ENCODE results near the gene PRRC2C.

The PRRC2C gene

GRCh38 chr1:171495444-171495843 is 10.1 kb downstream of the PRRC2C start:
- Histone ChIP-seq H3K4me3 (ENCODE audit: low read length in 2 of 2) (no peak overlapping the region), H3K36me3 (ENCODE audit: control insufficient read depth in 2 of 2, insufficient read depth in 2 of 2, low read length in 2 of 2) (peaks cover 2 to 5% of the 10 kb centered on the region in 2 donors), H3K9ac (ENCODE audit: low read depth in 1 of 2, low read length in 2 of 2) (no peak overlapping the region), H3K9me3 (ENCODE audit: control insufficient read depth in 2 of 2, low read length in 2 of 2) (no peaks in the 10 kb centered on the region), H3K4me1 (ENCODE audit: control insufficient read depth in 2 of 2, insufficient read depth in 2 of 2, low read length in 2 of 2) (peaks cover 0 to 3% of the 10 kb centered on the region in 2 donors), H3K27me3 (ENCODE audit: control insufficient read depth in 2 of 2, insufficient read depth in 2 of 2, low read length in 2 of 2) (no peaks in the 10 kb centered on the region), H3K27ac (ENCODE audit: low read depth in 2 of 2, low read length in 2 of 2) (no peak overlapping the region)

- Histone ChIP-seq H3K9me3 (ENCODE audit: control insufficient read depth in 2 of 2, low read length in 2 of 2) (no peaks in the 10 kb centered on the region), H3K9ac (ENCODE audit: low read depth in 1 of 2, low read length in 2 of 2) (no peak overlapping the region), H3K27ac (ENCODE audit: low read depth in 2 of 2, low read length in 2 of 2) (no peak overlapping the region), H3K4me3 (ENCODE audit: low read length in 2 of 2) (no peak overlapping the region), H3K36me3 (ENCODE audit: control insufficient read depth in 2 of 2, insufficient read depth in 2 of 2, low read length in 2 of 2) (peaks cover 0 to 2% of the 10 kb centered on the region in 2 donors), H3K4me1 (ENCODE audit: control insufficient read depth in 2 of 2, insufficient read depth in 2 of 2, low read length in 2 of 2) (no peaks in the 10 kb centered on the region), H3K27me3 (ENCODE audit: control insufficient read depth in 2 of 2, insufficient read depth in 2 of 2, low read length in 2 of 2) (no peaks in the 10 kb centered on the region)
Observed at GRCh38 chr1:171500304-171500703, 15.0 kb downstream of the PRRC2C start.

GRCh38 chr1:171500803-171501202 is 15.5 kb downstream of the PRRC2C start:
- no peaks in the 10 kb centered on the region for H3K9me3 ChIP-seq (ENCODE audit: control insufficient read depth in 2 of 2, low read length in 2 of 2)
- H3K4me1 ChIP-seq (ENCODE audit: control insufficient read depth in 2 of 2, insufficient read depth in 2 of 2, low read length in 2 of 2), result no peaks in the 10 kb centered on the region
- peaks cover 0 to 2% of the 10 kb centered on the region in 2 donors for H3K36me3 ChIP-seq (ENCODE audit: control insufficient read depth in 2 of 2, insufficient read depth in 2 of 2, low read length in 2 of 2)
- no peak overlapping the region for H3K4me3 ChIP-seq (ENCODE audit: low read length in 2 of 2)
- no peak overlapping the region for H3K27ac ChIP-seq (ENCODE audit: low read depth in 2 of 2, low read length in 2 of 2)
- H3K9ac ChIP-seq (ENCODE audit: low read depth in 1 of 2, low read length in 2 of 2), result no peak overlapping the region
- H3K27me3 ChIP-seq (ENCODE audit: control insufficient read depth in 2 of 2, insufficient read depth in 2 of 2, low read length in 2 of 2), result no peaks in the 10 kb centered on the region

GRCh38 chr1:171501305-171502024 is 16.1 kb downstream of the PRRC2C start:
- Histone ChIP-seq H3K4me3 (ENCODE audit: low read length in 2 of 2) (no peak overlapping the region), H3K36me3 (ENCODE audit: control insufficient read depth in 2 of 2, insufficient read depth in 2 of 2, low read length in 2 of 2) (peaks cover 0 to 2% of the 10 kb centered on the region in 2 donors), H3K27ac (ENCODE audit: low read depth in 2 of 2, low read length in 2 of 2) (no peak overlapping the region), H3K4me1 (ENCODE audit: control insufficient read depth in 2 of 2, insufficient read depth in 2 of 2, low read length in 2 of 2) (no peaks in the 10 kb centered on the region), H3K27me3 (ENCODE audit: control insufficient read depth in 2 of 2, insufficient read depth in 2 of 2, low read length in 2 of 2) (no peaks in the 10 kb centered on the region), H3K9ac (ENCODE audit: low read depth in 1 of 2, low read length in 2 of 2) (no peak overlapping the region), H3K9me3 (ENCODE audit: control insufficient read depth in 2 of 2, low read length in 2 of 2) (no peaks in the 10 kb centered on the region)

- Histone ChIP-seq H3K36me3 (ENCODE audit: control insufficient read depth in 2 of 2, insufficient read depth in 2 of 2, low read length in 2 of 2) (no peaks in the 10 kb centered on the region), H3K27me3 (ENCODE audit: control insufficient read depth in 2 of 2, insufficient read depth in 2 of 2, low read length in 2 of 2) (no peaks in the 10 kb centered on the region), H3K9me3 (ENCODE audit: control insufficient read depth in 2 of 2, low read length in 2 of 2) (no peaks in the 10 kb centered on the region), H3K4me1 (ENCODE audit: control insufficient read depth in 2 of 2, insufficient read depth in 2 of 2, low read length in 2 of 2) (no peaks in the 10 kb centered on the region), H3K4me3 (ENCODE audit: low read length in 2 of 2) (no peak overlapping the region), H3K27ac (ENCODE audit: low read depth in 2 of 2, low read length in 2 of 2) (no peak overlapping the region), H3K9ac (ENCODE audit: low read depth in 1 of 2, low read length in 2 of 2) (no peak overlapping the region)
Observed at GRCh38 chr1:171506525-171507304, 21.4 kb downstream of the PRRC2C start.

- Histone ChIP-seq H3K4me1 (ENCODE audit: control insufficient read depth in 2 of 2, insufficient read depth in 2 of 2, low read length in 2 of 2) (no peaks in the 10 kb centered on the region), H3K4me3 (ENCODE audit: low read length in 2 of 2) (no peak overlapping the region), H3K9ac (ENCODE audit: low read depth in 1 of 2, low read length in 2 of 2) (no peak overlapping the region), H3K9me3 (ENCODE audit: control insufficient read depth in 2 of 2, low read length in 2 of 2) (no peaks in the 10 kb centered on the region), H3K27me3 (ENCODE audit: control insufficient read depth in 2 of 2, insufficient read depth in 2 of 2, low read length in 2 of 2) (no peaks in the 10 kb centered on the region), H3K27ac (ENCODE audit: low read depth in 2 of 2, low read length in 2 of 2) (no peak overlapping the region), H3K36me3 (ENCODE audit: control insufficient read depth in 2 of 2, insufficient read depth in 2 of 2, low read length in 2 of 2) (peaks cover 0 to 1% of the 10 kb centered on the region in 2 donors)
Observed at GRCh38 chr1:171507435-171507834, 22.1 kb downstream of the PRRC2C start.

GRCh38 chr1:171509191-171509590 is 23.9 kb downstream of the PRRC2C start:
- Histone ChIP-seq H3K4me3 (ENCODE audit: low read length in 2 of 2) (no peak overlapping the region), H3K4me1 (ENCODE audit: control insufficient read depth in 2 of 2, insufficient read depth in 2 of 2, low read length in 2 of 2) (no peaks in the 10 kb centered on the region), H3K36me3 (ENCODE audit: control insufficient read depth in 2 of 2, insufficient read depth in 2 of 2, low read length in 2 of 2) (peaks cover 5 to 17% of the 10 kb centered on the region in 2 donors), H3K9ac (ENCODE audit: low read depth in 1 of 2, low read length in 2 of 2) (no peak overlapping the region), H3K27ac (ENCODE audit: low read depth in 2 of 2, low read length in 2 of 2) (no peak overlapping the region), H3K9me3 (ENCODE audit: control insufficient read depth in 2 of 2, low read length in 2 of 2) (no peaks in the 10 kb centered on the region), H3K27me3 (ENCODE audit: control insufficient read depth in 2 of 2, insufficient read depth in 2 of 2, low read length in 2 of 2) (no peaks in the 10 kb centered on the region)

GRCh38 chr1:171513743-171514142 is 28.4 kb downstream of the PRRC2C start:
- Histone ChIP-seq H3K4me1 (ENCODE audit: control insufficient read depth in 2 of 2, insufficient read depth in 2 of 2, low read length in 2 of 2) (no peaks in the 10 kb centered on the region), H3K9me3 (ENCODE audit: control insufficient read depth in 2 of 2, low read length in 2 of 2) (no peaks in the 10 kb centered on the region), H3K9ac (ENCODE audit: low read depth in 1 of 2, low read length in 2 of 2) (no peak overlapping the region), H3K4me3 (ENCODE audit: low read length in 2 of 2) (no peak overlapping the region), H3K36me3 (ENCODE audit: control insufficient read depth in 2 of 2, insufficient read depth in 2 of 2, low read length in 2 of 2) (peaks cover 40 to 51% of the 10 kb centered on the region in 2 donors), H3K27ac (ENCODE audit: low read depth in 2 of 2, low read length in 2 of 2) (no peak overlapping the region), H3K27me3 (ENCODE audit: control insufficient read depth in 2 of 2, insufficient read depth in 2 of 2, low read length in 2 of 2) (no peaks in the 10 kb centered on the region)

- Histone ChIP-seq H3K27ac (ENCODE audit: low read depth in 2 of 2, low read length in 2 of 2) (no peak overlapping the region), H3K9ac (ENCODE audit: low read depth in 1 of 2, low read length in 2 of 2) (no peak overlapping the region), H3K4me3 (ENCODE audit: low read length in 2 of 2) (no peak overlapping the region), H3K4me1 (ENCODE audit: control insufficient read depth in 2 of 2, insufficient read depth in 2 of 2, low read length in 2 of 2) (no peaks in the 10 kb centered on the region), H3K36me3 (ENCODE audit: control insufficient read depth in 2 of 2, insufficient read depth in 2 of 2, low read length in 2 of 2) (peaks cover 51 to 66% of the 10 kb centered on the region in 2 donors), H3K27me3 (ENCODE audit: control insufficient read depth in 2 of 2, insufficient read depth in 2 of 2, low read length in 2 of 2) (no peaks in the 10 kb centered on the region), H3K9me3 (ENCODE audit: control insufficient read depth in 2 of 2, low read length in 2 of 2) (no peaks in the 10 kb centered on the region)
Observed at GRCh38 chr1:171515299-171515698, 30.0 kb downstream of the PRRC2C start.

- Histone ChIP-seq H3K4me3 (ENCODE audit: low read length in 2 of 2) (no peak overlapping the region), H3K27ac (ENCODE audit: low read depth in 2 of 2, low read length in 2 of 2) (no peak overlapping the region), H3K9ac (ENCODE audit: low read depth in 1 of 2, low read length in 2 of 2) (no peak overlapping the region), H3K9me3 (ENCODE audit: control insufficient read depth in 2 of 2, low read length in 2 of 2) (no peaks in the 10 kb centered on the region), H3K27me3 (ENCODE audit: control insufficient read depth in 2 of 2, insufficient read depth in 2 of 2, low read length in 2 of 2) (no peaks in the 10 kb centered on the region), H3K36me3 (ENCODE audit: control insufficient read depth in 2 of 2, insufficient read depth in 2 of 2, low read length in 2 of 2) (peaks cover 53 to 66% of the 10 kb centered on the region in 2 donors), H3K4me1 (ENCODE audit: control insufficient read depth in 2 of 2, insufficient read depth in 2 of 2, low read length in 2 of 2) (no peaks in the 10 kb centered on the region)
Observed at GRCh38 chr1:171515741-171516140, 30.4 kb downstream of the PRRC2C start.
